ENCODE data around the gene RNASE8.

- TF ChIP-seq CTCF (conservative IDR thresholded peaks at IDR 0.05; ENCODE audit: low read depth, low read length) (no peak), EZH2 (IDR thresholded peaks at IDR 0.05; ENCODE audit: low read length, unreplicated experiment) (no peak)
Observed at GRCh38 chr14:21097636-21098075, 40.0 kb downstream of the RNASE8 start.

All from PC-3 (cell line).